GM21576 (cell line): ENCODE measurements around the gene SNRNP35.
"Not testable (repeated sequence)": the region's sequence is repeated elsewhere in the genome, so short reads cannot be mapped to it uniquely, and the experiment has no call there.

Experiments used
- ATAC-seq: cut with Tn5 transposase; IDR thresholded peaks from one replicate; pipeline ENCODE4 v1.9.1; 2021; ENCODE audit warnings: mild to moderate bottlenecking, moderate library complexity; ENCODE audit not compliant: unreplicated experiment

Gene SNRNP35

DNA sequence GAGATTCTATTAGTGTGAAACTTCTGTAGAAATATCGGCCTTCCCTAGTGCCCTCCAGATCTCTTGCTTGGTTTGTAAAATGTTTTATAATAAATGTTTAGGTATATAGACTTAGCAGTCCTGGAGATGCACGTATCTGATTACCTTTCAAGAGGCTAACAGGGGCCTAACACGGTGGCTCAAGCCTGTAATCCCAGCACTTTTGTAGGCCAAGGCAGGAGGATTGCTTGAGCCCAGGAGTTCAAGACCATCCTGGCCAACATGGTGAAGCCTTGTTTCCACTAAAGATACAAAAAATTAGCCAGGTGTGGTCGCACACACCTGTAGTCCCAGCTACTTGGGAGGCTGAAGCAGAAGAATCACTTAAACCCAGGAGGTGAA is 11.6 kb upstream of the SNRNP35 start:
- ATAC-seq = no peak

DNA sequence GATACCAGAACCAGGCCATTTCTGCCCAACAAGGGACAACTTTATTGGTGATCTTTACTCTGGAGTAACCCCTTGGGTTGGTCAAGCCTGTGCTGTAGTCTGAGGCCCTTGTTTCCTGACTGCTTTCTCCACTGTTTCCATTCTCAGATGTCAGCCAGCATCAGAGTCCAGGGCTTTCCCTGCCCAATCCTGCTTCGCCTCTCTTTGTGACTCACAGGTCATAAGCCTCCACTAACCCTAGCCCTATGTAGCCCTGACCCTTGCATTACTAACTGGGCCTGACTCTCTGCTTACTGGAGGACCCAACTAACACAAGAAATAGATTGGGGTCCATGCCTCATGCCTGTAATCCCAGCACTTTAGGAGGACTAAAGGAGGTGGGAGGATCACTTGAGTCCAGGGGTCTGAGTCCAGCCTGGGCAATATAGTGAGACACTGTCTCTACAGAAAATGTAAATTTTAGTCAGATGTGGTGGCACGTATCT is 8.6 kb upstream of the SNRNP35 start:
- no peak for ATAC-seq

DNA sequence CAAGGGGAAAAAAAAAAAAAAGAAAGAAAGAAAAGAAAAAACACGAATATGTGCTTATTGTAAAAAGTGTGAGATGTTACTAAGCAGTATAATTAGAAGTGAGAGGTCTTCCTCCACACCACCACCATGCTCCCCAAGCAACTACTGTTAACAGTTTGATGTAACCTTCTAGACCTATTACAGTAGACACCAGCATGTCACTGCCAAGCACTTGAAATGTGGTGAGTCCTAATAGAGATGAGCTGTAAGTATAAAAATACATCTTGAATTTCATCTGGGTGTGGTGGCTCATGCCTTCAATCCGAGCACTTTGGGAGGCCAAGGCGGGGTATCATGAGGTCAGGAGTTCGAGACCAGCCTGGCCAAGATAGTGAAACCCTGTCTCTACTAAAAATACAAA is 8.1 kb upstream of the SNRNP35 start:
- no peak for ATAC-seq

GRCh38 chr12:123450636-123451035 is 7.3 kb upstream of the SNRNP35 start:
- no peak for ATAC-seq

DNA sequence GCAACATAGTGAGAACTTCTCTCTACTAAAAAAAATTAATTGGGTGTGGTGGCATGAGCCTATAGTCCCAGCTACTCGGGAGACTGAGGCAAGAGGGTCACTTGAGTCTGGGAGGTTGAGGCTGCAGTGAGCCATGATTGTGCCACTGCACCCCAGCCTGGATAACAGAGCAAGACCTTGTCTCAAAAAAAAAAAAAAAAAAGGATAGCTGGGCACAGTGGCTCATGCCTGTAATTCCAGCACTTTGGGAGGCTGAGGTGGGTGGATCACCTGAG is 5.7 kb upstream of the SNRNP35 start:
- not testable (repeated sequence) for ATAC-seq

DNA sequence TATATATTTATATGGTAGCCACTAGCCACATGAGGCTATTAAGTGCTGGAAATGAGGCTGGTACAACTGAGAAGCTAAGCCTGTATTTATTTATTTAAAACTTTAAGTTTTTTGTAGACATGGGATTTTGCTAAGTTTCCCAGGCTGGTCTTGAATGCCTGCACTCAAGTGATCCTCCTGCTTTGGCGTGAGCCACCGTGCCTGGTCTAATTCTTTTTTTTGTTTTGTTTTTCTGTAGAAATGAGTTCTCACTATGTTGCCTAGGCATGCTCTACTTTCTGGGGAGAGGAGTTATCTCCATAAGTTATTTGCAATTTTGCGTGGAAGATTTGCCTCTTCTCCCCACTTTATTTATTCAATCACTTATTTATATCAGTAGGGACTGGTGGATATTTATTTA is 4.8 kb upstream of the SNRNP35 start:
- no peak for ATAC-seq

DNA sequence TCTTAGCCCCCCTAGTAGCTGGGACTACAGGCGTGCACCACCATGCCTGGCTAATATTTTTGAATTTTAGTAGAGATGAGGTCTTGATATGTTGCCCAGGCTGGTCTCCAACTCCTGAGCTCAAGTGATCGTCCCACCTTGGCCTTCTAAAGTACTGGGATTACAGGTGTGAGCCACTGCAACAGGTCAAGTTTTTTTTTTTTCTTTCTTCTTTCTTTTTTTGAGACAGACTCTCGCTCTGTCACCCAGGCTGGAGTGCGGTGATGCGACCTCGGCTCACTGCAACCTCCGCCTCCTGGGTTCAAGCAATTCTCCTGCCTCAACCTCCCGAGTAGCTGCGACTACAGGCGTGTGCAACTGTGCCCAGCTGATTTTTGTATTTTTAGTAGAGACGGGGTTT is 5.2 kb downstream of the SNRNP35 start:
- ATAC-seq = not testable (repeated sequence)

DNA sequence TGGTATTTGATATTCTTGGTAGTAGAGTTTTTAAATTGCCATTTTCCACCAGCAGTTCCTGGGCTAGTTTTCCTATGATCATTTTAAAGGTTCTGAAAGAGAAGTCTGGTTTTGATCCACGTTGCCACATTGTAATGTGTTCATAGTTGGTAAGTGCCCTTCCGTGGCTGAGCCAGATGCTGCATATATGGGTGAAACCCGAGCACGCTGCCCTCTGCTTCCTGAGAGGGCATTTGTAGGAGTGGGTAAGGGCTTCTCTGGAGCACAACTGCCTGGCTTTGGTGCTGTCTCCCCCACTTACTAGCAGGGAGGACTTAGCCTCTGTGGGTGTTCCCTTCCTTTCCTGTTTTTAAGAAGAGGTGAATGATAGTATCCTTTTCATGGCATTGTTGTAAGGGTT is 7.1 kb downstream of the SNRNP35 start:
- no peak for ATAC-seq

GRCh38 chr12:123468786-123469185 is 10.8 kb downstream of the SNRNP35 start:
- ATAC-seq = peak; percentile 70

DNA sequence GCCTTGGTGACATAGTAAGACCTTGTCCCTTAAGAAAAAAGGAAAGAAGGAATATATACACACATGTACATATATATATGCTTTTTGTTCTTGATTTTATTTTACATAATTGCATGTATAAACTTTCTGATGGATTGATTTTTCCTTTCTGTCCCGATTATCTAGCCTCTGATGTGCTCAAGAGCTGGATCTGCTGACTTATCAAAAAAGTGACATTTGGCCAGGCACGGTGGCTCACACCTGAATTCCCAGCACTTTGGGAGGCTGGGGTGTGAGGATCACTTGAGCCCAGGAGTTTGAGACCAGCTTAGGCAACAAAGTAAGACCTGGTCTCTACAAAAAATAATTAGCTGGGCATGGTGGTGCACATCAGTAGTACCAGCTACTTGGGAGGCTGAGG is 12.0 kb downstream of the SNRNP35 start:
- ATAC-seq = no peak

- no peak for ATAC-seq
Measured at GRCh38 chr12:123471374-123472068, 13.6 kb downstream of the SNRNP35 start.

DNA sequence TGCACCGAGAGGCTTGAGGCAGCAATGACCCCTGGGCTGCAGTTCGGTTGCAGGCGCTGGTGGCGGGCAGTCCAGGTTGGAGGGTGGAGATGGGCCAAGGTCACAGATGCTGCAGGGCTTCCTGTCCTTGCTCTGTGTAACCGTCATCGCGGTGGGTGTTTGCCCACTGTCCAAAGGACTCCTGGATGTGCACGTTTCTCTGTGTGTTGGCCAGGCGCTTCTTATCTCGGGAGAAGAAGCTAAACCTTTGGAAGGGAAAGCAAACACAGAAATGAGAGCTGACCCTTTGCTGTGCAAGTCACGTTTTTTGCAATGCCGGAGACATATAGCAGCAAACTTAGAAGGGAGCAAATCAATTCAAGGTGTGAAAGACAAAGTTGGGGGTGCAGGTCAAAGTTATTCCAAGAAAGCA is 14.5 kb downstream of the SNRNP35 start:
- ATAC-seq = no peak

DNA sequence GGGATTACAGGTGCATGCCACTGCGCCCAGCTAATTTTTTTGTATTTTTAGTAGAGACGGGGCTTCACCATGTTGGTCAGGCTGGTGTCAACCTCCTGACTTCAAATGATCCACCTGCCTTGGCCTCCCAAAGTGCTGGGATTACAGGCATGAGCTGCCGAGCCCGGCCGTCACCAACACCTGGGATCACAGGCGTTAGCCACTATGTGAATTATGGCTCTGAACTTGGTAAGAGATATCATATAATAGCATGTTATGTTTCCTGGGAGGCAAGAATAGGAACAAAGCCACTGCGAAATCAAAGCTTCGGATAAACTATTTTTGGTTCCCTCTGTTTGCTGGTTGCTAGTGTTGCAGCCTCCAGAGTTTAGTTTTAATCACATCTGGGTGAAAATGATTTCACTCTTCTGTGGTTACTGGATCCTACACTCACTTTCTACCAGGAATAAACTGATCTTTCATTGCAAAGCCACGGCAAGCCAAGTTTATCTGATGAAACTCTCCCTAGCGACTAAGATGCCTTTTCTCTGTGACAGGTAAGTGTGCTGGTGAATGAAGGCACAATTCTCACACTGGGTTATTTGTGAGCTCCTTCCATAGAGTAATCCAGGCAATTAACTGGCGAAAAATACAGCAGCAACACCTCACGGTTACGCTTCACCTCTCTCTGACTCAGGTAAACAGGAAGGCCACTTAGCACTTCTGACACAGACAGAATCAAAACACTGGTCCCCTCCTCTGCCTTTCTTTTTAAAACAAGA is 16.7 kb downstream of the SNRNP35 start:
- no peak for ATAC-seq

- ATAC-seq = no peak
Measured at GRCh38 chr12:123475246-123475703, 17.3 kb downstream of the SNRNP35 start.

GRCh38 chr12:123478069-123478468 is 20.1 kb downstream of the SNRNP35 start:
- no peak for ATAC-seq

GRCh38 chr12:123478762-123479161 is 20.8 kb downstream of the SNRNP35 start:
- no peak for ATAC-seq

- no peak for ATAC-seq
Measured at GRCh38 chr12:123479442-123480180, 21.7 kb downstream of the SNRNP35 start.

DNA sequence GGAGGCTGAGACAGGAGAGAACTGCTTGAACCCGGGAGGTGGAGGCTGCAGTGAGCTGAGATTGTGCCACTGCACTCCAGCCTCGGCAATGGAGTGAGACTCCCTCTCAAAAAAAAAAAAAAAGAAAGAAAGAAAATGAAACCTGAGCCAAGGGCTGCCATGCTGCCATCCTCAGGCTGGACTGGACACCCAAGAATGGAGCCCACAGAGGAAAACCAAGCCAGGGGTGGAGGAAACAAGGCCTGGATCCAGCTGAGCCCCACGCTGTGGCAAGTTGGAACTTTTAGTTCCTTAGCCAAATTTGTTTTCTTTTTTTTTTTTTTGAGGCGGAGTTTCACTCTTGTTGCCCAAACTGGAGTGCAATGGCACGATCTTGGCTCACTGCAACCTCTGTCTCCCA is 23.3 kb downstream of the SNRNP35 start:
- ATAC-seq = not testable (repeated sequence)

DNA sequence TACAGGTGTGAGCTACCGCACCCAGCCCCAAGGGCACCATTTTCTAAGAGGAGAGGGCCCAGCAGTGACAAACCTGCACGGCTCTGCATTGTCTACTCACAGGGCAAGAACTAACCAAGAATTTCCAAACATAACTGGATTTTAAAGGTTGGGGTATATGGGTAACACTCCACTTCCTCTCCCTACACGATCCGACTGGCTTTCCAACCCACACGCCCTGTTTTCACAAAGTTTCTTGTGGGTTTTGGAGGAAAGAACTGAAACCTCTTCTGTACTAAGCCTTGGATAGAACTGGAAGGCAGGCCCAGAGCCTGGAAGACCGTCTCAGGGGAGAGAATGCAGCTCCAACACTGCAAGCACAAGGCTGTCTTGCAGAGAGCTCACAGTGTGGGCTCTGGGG is 24.9 kb downstream of the SNRNP35 start:
- ATAC-seq = no peak

- no peak for ATAC-seq
Measured at GRCh38 chr12:123483602-123484248, 25.8 kb downstream of the SNRNP35 start.

DNA sequence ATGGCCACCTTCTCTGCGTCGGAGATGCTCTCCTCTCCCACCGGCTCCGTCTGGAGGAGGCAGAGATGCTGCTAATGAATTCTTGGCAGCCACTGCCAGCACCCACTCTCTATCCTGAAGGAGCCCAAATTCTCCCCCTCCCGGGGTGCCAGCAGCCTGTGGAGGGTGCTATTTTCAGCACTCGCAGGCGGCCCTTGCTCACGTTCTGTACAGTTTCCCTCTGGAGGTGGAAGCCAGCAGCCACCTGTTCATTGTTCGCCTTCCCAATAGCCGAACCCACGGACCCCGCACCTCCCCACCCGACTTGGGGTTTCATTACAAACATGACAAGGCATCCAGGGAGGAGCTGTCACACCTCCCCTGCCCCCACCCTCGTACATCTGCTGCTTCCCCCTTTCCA is 27.8 kb downstream of the SNRNP35 start:
- no peak for ATAC-seq
